NT2/D1 (cell line): Measurements from ENCODE around the gene SEC31B.

Experiments used
- SUZ12 ChIP-seq: IDR thresholded peaks from 2 replicates; pipeline ENCODE4 v1.6.1; 2011; ENCODE audit not compliant: insufficient read length, insufficient read depth; ENCODE audit errors: extremely low read depth
- YY1 ChIP-seq: IDR thresholded peaks from 2 replicates; pipeline ENCODE4 v1.6.1; 2011; ENCODE audit not compliant: insufficient read length, insufficient read depth
- ZNF274 ChIP-seq: IDR thresholded peaks from 2 replicates; pipeline ENCODE4 v1.6.1; 2011; ENCODE audit warnings: mild to moderate bottlenecking, low read depth, low read length

DNA sequence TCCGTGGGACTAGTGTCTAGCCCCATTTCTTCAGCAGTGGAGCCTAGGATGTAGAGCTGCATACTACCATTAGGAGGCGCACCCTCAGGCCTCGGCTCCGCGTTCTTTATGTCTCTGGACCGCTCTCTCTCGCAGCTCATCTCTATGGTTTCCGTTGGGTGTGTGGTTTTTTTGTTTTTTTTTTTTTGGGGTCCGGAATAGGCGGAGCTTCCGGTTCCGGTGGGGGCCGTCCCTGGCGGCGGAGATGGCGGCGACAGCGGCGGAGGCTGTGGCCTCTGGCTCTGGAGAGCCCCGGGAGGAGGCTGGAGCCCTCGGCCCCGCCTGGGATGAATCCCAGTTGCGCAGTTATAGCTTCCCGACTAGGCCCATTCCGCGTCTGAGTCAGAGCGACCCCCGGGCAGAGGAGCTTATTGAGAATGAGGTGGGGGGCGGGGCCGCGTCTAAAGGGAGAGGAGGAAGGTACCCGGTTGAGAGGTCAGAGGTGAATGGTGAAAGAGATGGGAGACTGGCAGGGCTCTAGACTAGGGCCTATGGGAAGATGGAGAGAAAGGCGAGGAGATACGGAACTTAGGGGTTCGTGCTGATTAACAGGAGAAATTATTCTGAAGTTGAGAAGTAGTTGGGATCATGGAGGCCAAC is 16.2 kb upstream of the SEC31B start, which contains the start of gene HIF1AN:
- TF ChIP-seq ZNF274: no peak
- no peak for TF ChIP-seq YY1
- TF ChIP-seq SUZ12: no peak
